Glutamatergic neuron (in vitro differentiated cells): Measurements from ENCODE around the gene LRRC42. TPM values are rescaled to one million over a fixed set of nuclear protein-coding genes. Genes with fewer than 3 reads are reported as not detected.

Experiments used
- DNase-seq: peaks from one replicate; pipeline ENCODE4 v3.0.0; 2022
- H3K27ac Mint-ChIP-seq: one replicate; pipeline ENCODE4 v1.8.0; 2020; ENCODE audit warnings: mild to moderate bottlenecking, mixed read lengths, inconsistent platforms; ENCODE audit not compliant: unreplicated experiment
- H3K27me3 Mint-ChIP-seq: one replicate; pipeline ENCODE4 v1.8.0; 2020; ENCODE audit warnings: mild to moderate bottlenecking, moderate library complexity, mixed read lengths, inconsistent platforms; ENCODE audit not compliant: unreplicated experiment
- H3K36me3 Mint-ChIP-seq: one replicate; pipeline ENCODE4 v1.8.0; 2020; ENCODE audit warnings: mild to moderate bottlenecking, mixed read lengths, inconsistent platforms; ENCODE audit not compliant: unreplicated experiment
- H3K4me1 Mint-ChIP-seq: one replicate; pipeline ENCODE4 v1.8.0; 2020; ENCODE audit warnings: mild to moderate bottlenecking, low read depth, mixed read lengths, inconsistent platforms; ENCODE audit not compliant: unreplicated experiment
- H3K4me3 Mint-ChIP-seq: one replicate; pipeline ENCODE4 v1.8.0; 2020; ENCODE audit warnings: mild to moderate bottlenecking, mixed read lengths, inconsistent platforms; ENCODE audit not compliant: unreplicated experiment
- H3K9me3 Mint-ChIP-seq: one replicate; pipeline ENCODE4 v1.8.0; 2020; ENCODE audit warnings: mild to moderate bottlenecking, moderate library complexity, mixed read lengths, inconsistent platforms; ENCODE audit not compliant: unreplicated experiment
- CTCF ChIP-seq: fragments of 200-600 bp; sonication (generic); IDR thresholded peaks from one replicate; pipeline ENCODE4 v1.5.0; 2021; ENCODE audit not compliant: partially characterized antibody, unreplicated experiment
- total RNA-seq: library from RNA; stranded (reverse); fragmentation: NEBNext Ultra II Directional; extraction: Animal tissue kit (Norgen Biotek cat#: 25700); gene quantifications from one replicate; pipeline ENCODE4 v1.2.1, GENCODE V29; 2021; ENCODE audit not compliant: unreplicated experiment

LRRC42 gene
- total RNA-seq, 1 donor from 2014 or later, result 37.5 TPM

- TF ChIP-seq CTCF, result no peak
- H3K4me3 Mint-ChIP-seq, result no peak overlapping the region
- H3K4me1 Mint-ChIP-seq, result no peaks in the 10 kb centered on the region
- peaks cover 2% of the 10 kb centered on the region for H3K27me3 Mint-ChIP-seq
- H3K27ac Mint-ChIP-seq, result no peak overlapping the region
- peaks cover 7% of the 10 kb centered on the region for H3K9me3 Mint-ChIP-seq
- no peak for DNase-seq
- peaks cover 5% of the 10 kb centered on the region for H3K36me3 Mint-ChIP-seq
These were observed 58.4 kb downstream of the LRRC42 start for GRCh38 chr1:54004481-54005049.

GRCh38 chr1:54006508-54006907, 60.4 kb downstream of the LRRC42 start:
- H3K9me3 Mint-ChIP-seq, result peaks cover 9% of the 10 kb centered on the region
- no peak overlapping the region for H3K27ac Mint-ChIP-seq
- H3K4me3 Mint-ChIP-seq, result no peak overlapping the region
- no peak for TF ChIP-seq CTCF
- no peak for DNase-seq
- H3K4me1 Mint-ChIP-seq, result no peaks in the 10 kb centered on the region
- H3K36me3 Mint-ChIP-seq, result peaks cover 5% of the 10 kb centered on the region
- H3K27me3 Mint-ChIP-seq, result peaks cover 3% of the 10 kb centered on the region

GRCh38 chr1:54007613-54008012, 61.5 kb downstream of the LRRC42 start:
- Mint-ChIP-seq H3K4me3 (no peak overlapping the region), H3K27ac (no peak overlapping the region), H3K27me3 (peaks cover 7% of the 10 kb centered on the region), H3K36me3 (peaks cover 4% of the 10 kb centered on the region), H3K4me1 (no peaks in the 10 kb centered on the region), H3K9me3 (peaks cover 9% of the 10 kb centered on the region)
- no peak for TF ChIP-seq CTCF
- DNase-seq, result no peak

- no peaks in the 10 kb centered on the region for H3K36me3 Mint-ChIP-seq
- DNase-seq, result no peak
- no peak overlapping the region for H3K27ac Mint-ChIP-seq
- peaks cover 7% of the 10 kb centered on the region for H3K27me3 Mint-ChIP-seq
- H3K4me1 Mint-ChIP-seq, result no peaks in the 10 kb centered on the region
- no peak overlapping the region for H3K4me3 Mint-ChIP-seq
- no peak for TF ChIP-seq CTCF
- peaks cover 10% of the 10 kb centered on the region for H3K9me3 Mint-ChIP-seq
These were observed 62.7 kb downstream of the LRRC42 start for GRCh38 chr1:54008876-54009275.

GRCh38 chr1:54009406-54009805, 63.3 kb downstream of the LRRC42 start:
- no peak overlapping the region for H3K27ac Mint-ChIP-seq
- TF ChIP-seq CTCF, result no peak
- DNase-seq, result no peak
- peaks cover 10% of the 10 kb centered on the region for H3K9me3 Mint-ChIP-seq
- peak overlapping the region; percentile 38 for H3K4me3 Mint-ChIP-seq
- no peaks in the 10 kb centered on the region for H3K36me3 Mint-ChIP-seq
- peaks cover 7% of the 10 kb centered on the region for H3K27me3 Mint-ChIP-seq
- H3K4me1 Mint-ChIP-seq, result no peaks in the 10 kb centered on the region
